HepG2 (cell line): Measurements from ENCODE around the gene NEU4. TPM values are rescaled to one million over a fixed set of nuclear protein-coding genes. Genes with fewer than 3 reads are reported as not detected.

Source experiments
- ARNTL ChIP-seq: sonication (generic); formaldehyde crosslinking; IDR thresholded peaks from 2 replicates; pipeline ENCODE4 v1.4.0; 2020; ENCODE audit warnings: mild to moderate bottlenecking, missing genetic modification reagents
- HOXA9 ChIP-seq: sonication (generic); formaldehyde crosslinking; IDR thresholded peaks from 2 replicates; pipeline ENCODE4 v1.8.1; 2022; ENCODE audit warnings: missing genetic modification reagents, mild to moderate bottlenecking, moderate library complexity, borderline replicate concordance
- JARID2 ChIP-seq: sonication (generic); formaldehyde crosslinking; IDR thresholded peaks from 2 replicates; pipeline ENCODE4 v1.8.1; 2023; ENCODE audit warnings: missing genetic modification reagents, inconsistent platforms; ENCODE audit not compliant: insufficient replicate concordance
- PAF1 ChIP-seq: IDR thresholded peaks from 2 replicates; pipeline ENCODE4 v1.6.1; 2016; ENCODE audit warnings: missing genetic modification reagents, missing compliant biosample characterization
- PITX1 ChIP-seq: sonication (generic); formaldehyde crosslinking; IDR thresholded peaks from 2 replicates; pipeline ENCODE4 v1.5.1; 2020; ENCODE audit warnings: mild to moderate bottlenecking, missing genetic modification reagents
- RBM22 ChIP-seq: fragments of 200-400 bp; formaldehyde crosslinking; optimal IDR thresholded peaks from 2 replicates; pipeline ENCODE3; 2017; ENCODE audit warnings: mild to moderate bottlenecking, low read length, moderate library complexity
- RFX5 ChIP-seq: IDR thresholded peaks from 2 replicates; pipeline ENCODE4 v1.6.1; 2011; ENCODE audit warnings: low read depth, low read length, improper control_type of control experiment
- SAFB2 ChIP-seq: sonication (generic); formaldehyde crosslinking; IDR thresholded peaks from 2 replicates; pipeline ENCODE4 v1.5.1; 2020; ENCODE audit warnings: missing genetic modification reagents, low read depth, mild to moderate bottlenecking, borderline replicate concordance
- SP5 ChIP-seq: IDR thresholded peaks from 2 replicates; pipeline ENCODE4 v1.6.1; 2016; ENCODE audit warnings: low read depth, borderline replicate concordance
- SUZ12 ChIP-seq: fragments of 150-350 bp; IDR thresholded peaks from 2 replicates; pipeline ENCODE4 v1.6.1; 2014; ENCODE audit warnings: low read depth, low read length
- TCF7 ChIP-seq: sonication (generic); IDR thresholded peaks from 2 replicates; pipeline ENCODE4 v1.6.1; 2016; ENCODE audit warnings: antibody characterized with exemption, low read depth
- ZFYVE20 ChIP-seq: sonication (generic); formaldehyde crosslinking; IDR thresholded peaks from 2 replicates; pipeline ENCODE4 v1.8.0; 2023; ENCODE audit warnings: low read depth, mild to moderate bottlenecking, moderate library complexity, missing genetic modification reagents, borderline replicate concordance
- ZNF44 ChIP-seq: sonication (generic); formaldehyde crosslinking; IDR thresholded peaks from 2 replicates; pipeline ENCODE4 v1.5.1; 2020; ENCODE audit warnings: mild to moderate bottlenecking, missing genetic modification reagents
- ZNF674 ChIP-seq: sonication (generic); formaldehyde crosslinking; IDR thresholded peaks from 2 replicates; pipeline ENCODE4 v1.5.0; 2020; ENCODE audit warnings: low read depth, mild to moderate bottlenecking, missing genetic modification reagents
- polyA plus RNA-seq, 8 experiments: library from polyadenylated mRNA; depleted of rRNA in 3 of 8; stranded (reverse) in 7 of 8; unstranded in 1 of 8; fragments of >200 nt; fragmentation: Illumina TruSeq in 4 of 8; extraction: Trizol in 4 of 8; gene quantifications; 2 replicates each; pipeline versions ENCODE4 v1.2.1 to v1.2.3, GENCODE V29; 2011 to 2016; ENCODE audit warnings: low read depth in 4 of 8, missing spikeins in 1 of 8, mixed read lengths in 1 of 8; ENCODE audit not compliant: insufficient read depth in 1 of 8
- total RNA-seq, 5 experiments: library from RNA; depleted of rRNA; stranded (reverse); fragments of >200 nt; fragmentation: Illumina TruSeq; extraction: Trizol; gene quantifications; 2 replicates each; pipeline ENCODE4 v1.2.3, GENCODE V29; 2016; ENCODE audit warnings: low read depth in 1 of 5
- TF ChIP-seq, protein P1 (sequence below): sonication (generic); formaldehyde crosslinking; IDR thresholded peaks from 2 replicates; pipeline ENCODE4 v1.4.0; 2020; ENCODE audit warnings: missing genetic modification reagents
- TF ChIP-seq, protein P2 (sequence below): sonication (generic); formaldehyde crosslinking; IDR thresholded peaks from 2 replicates; pipeline ENCODE4 v1.5.0; 2020; ENCODE audit warnings: missing genetic modification reagents, mild to moderate bottlenecking, borderline replicate concordance
- TF ChIP-seq, protein P3 (sequence below): IDR thresholded peaks from 2 replicates; pipeline ENCODE4 v1.4.0; 2020; ENCODE audit warnings: mild to moderate bottlenecking, missing genetic modification reagents
- TF ChIP-seq, protein P4 (sequence below): IDR thresholded peaks from 2 replicates; pipeline ENCODE4 v1.6.1; 2016; ENCODE audit warnings: control low read depth
- TF ChIP-seq, protein P5 (sequence below): sonication (generic); formaldehyde crosslinking; IDR thresholded peaks from 2 replicates; pipeline ENCODE4 v1.5.1; 2020; ENCODE audit warnings: mild to moderate bottlenecking, missing genetic modification reagents, moderate library complexity

NEU4 gene
- total and polyA plus RNA-seq, 2 of the 13 experiments (the other 11 are each of a cell fraction or from before 2014, with no cell fraction given), result 53.5 to 107 TPM

GRCh38 chr2:241760301-241760771 lies 48.7 kb upstream of the NEU4 start (continued):
- TF ChIP-seq, protein P1, sequence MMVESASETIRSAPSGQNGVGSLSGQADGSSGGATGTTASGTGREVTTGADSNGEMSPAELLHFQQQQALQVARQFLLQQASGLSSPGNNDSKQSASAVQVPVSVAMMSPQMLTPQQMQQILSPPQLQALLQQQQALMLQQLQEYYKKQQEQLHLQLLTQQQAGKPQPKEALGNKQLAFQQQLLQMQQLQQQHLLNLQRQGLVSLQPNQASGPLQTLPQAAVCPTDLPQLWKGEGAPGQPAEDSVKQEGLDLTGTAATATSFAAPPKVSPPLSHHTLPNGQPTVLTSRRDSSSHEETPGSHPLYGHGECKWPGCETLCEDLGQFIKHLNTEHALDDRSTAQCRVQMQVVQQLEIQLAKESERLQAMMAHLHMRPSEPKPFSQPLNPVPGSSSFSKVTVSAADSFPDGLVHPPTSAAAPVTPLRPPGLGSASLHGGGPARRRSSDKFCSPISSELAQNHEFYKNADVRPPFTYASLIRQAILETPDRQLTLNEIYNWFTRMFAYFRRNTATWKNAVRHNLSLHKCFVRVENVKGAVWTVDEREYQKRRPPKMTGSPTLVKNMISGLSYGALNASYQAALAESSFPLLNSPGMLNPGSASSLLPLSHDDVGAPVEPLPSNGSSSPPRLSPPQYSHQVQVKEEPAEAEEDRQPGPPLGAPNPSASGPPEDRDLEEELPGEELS (CRISPR knock-in tag), result no peak
- TF ChIP-seq JARID2 (CRISPR knock-in tag) (no peak), SAFB2 (CRISPR knock-in tag) (no peak), ZNF44 (no peak), ZFYVE20 (CRISPR knock-in tag) (no peak), SUZ12 (no peak), RFX5 (no peak), PAF1 (CRISPR knock-in tag) (no peak), TCF7 (no peak), PITX1 (no peak), SP5 (CRISPR knock-in tag) (no peak), ARNTL (CRISPR knock-in tag) (no peak), ZNF674 (CRISPR knock-in tag) (no peak), RBM22 (no peak), HOXA9 (no peak)
- TF ChIP-seq, protein P2, sequence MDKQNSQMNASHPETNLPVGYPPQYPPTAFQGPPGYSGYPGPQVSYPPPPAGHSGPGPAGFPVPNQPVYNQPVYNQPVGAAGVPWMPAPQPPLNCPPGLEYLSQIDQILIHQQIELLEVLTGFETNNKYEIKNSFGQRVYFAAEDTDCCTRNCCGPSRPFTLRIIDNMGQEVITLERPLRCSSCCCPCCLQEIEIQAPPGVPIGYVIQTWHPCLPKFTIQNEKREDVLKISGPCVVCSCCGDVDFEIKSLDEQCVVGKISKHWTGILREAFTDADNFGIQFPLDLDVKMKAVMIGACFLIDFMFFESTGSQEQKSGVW (CRISPR knock-in tag), result no peak
- TF ChIP-seq, protein P3, sequence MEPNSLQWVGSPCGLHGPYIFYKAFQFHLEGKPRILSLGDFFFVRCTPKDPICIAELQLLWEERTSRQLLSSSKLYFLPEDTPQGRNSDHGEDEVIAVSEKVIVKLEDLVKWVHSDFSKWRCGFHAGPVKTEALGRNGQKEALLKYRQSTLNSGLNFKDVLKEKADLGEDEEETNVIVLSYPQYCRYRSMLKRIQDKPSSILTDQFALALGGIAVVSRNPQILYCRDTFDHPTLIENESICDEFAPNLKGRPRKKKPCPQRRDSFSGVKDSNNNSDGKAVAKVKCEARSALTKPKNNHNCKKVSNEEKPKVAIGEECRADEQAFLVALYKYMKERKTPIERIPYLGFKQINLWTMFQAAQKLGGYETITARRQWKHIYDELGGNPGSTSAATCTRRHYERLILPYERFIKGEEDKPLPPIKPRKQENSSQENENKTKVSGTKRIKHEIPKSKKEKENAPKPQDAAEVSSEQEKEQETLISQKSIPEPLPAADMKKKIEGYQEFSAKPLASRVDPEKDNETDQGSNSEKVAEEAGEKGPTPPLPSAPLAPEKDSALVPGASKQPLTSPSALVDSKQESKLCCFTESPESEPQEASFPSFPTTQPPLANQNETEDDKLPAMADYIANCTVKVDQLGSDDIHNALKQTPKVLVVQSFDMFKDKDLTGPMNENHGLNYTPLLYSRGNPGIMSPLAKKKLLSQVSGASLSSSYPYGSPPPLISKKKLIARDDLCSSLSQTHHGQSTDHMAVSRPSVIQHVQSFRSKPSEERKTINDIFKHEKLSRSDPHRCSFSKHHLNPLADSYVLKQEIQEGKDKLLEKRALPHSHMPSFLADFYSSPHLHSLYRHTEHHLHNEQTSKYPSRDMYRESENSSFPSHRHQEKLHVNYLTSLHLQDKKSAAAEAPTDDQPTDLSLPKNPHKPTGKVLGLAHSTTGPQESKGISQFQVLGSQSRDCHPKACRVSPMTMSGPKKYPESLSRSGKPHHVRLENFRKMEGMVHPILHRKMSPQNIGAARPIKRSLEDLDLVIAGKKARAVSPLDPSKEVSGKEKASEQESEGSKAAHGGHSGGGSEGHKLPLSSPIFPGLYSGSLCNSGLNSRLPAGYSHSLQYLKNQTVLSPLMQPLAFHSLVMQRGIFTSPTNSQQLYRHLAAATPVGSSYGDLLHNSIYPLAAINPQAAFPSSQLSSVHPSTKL, result no peak
- TF ChIP-seq, protein P4, sequence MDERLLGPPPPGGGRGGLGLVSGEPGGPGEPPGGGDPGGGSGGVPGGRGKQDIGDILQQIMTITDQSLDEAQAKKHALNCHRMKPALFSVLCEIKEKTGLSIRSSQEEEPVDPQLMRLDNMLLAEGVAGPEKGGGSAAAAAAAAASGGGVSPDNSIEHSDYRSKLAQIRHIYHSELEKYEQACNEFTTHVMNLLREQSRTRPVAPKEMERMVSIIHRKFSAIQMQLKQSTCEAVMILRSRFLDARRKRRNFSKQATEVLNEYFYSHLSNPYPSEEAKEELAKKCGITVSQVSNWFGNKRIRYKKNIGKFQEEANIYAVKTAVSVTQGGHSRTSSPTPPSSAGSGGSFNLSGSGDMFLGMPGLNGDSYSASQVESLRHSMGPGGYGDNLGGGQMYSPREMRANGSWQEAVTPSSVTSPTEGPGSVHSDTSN (CRISPR knock-in tag), result no peak
- TF ChIP-seq, protein P5, sequence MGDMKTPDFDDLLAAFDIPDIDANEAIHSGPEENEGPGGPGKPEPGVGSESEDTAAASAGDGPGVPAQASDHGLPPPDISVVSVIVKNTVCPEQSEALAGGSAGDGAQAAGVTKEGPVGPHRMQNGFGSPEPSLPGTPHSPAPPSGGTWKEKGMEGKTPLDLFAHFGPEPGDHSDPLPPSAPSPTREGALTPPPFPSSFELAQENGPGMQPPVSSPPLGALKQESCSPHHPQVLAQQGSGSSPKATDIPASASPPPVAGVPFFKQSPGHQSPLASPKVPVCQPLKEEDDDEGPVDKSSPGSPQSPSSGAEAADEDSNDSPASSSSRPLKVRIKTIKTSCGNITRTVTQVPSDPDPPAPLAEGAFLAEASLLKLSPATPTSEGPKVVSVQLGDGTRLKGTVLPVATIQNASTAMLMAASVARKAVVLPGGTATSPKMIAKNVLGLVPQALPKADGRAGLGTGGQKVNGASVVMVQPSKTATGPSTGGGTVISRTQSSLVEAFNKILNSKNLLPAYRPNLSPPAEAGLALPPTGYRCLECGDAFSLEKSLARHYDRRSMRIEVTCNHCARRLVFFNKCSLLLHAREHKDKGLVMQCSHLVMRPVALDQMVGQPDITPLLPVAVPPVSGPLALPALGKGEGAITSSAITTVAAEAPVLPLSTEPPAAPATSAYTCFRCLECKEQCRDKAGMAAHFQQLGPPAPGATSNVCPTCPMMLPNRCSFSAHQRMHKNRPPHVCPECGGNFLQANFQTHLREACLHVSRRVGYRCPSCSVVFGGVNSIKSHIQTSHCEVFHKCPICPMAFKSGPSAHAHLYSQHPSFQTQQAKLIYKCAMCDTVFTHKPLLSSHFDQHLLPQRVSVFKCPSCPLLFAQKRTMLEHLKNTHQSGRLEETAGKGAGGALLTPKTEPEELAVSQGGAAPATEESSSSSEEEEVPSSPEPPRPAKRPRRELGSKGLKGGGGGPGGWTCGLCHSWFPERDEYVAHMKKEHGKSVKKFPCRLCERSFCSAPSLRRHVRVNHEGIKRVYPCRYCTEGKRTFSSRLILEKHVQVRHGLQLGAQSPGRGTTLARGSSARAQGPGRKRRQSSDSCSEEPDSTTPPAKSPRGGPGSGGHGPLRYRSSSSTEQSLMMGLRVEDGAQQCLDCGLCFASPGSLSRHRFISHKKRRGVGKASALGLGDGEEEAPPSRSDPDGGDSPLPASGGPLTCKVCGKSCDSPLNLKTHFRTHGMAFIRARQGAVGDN (CRISPR knock-in tag), result peak; percentile 42; the same call in 1 of the 2 replicates
